ENCODE measurements around the gene CACNA1B. TPM values are rescaled to one million over a fixed set of nuclear protein-coding genes. Genes with fewer than 3 reads are reported as not detected.
"Not testable (repeated sequence)": the region's sequence is repeated elsewhere in the genome, so short reads cannot be mapped to it uniquely, and the experiment has no call there.

CACNA1B gene
- total RNA-seq = 10 to 100 TPM in 3 of 8 experiments, 1 to 10 TPM in 2, under 1 TPM in 3; 0.04 to 12.8 (median 9.7) TPM

- peak within 1 kb of the TSS; percentile 61 to 85 for H3K27ac ChIP-seq
- H3K4me1 ChIP-seq (replicated peaks in 1 of 2); in situ Hi-C loops (cut with MboI; ENCODE audit: low pct_unique_long_range_greater_than_20kb in 2 of 9, low sequenced_read_pairs in 9 of 9, unreplicated experiment in 9 of 9): not testable (repeated sequence)
- peak within 1 kb of the TSS; percentile 52 to 93 (median 67) for H3K4me3 ChIP-seq
- peak in 6 of 8 experiments; percentile 22 to 66 (median 59) for ATAC-seq (replicated peaks in 6 of 8)
- WGBS, 10 experiments = no CpG with 5 or more reads among the region's 95 CpGs
Measured at GRCh38 chr9:137877506-137878122, at the start of gene CACNA1B. Gene CACNA1B, plus strand, starts transcription at chr9:137877782. Its CDS starts 152 bp downstream, at chr9:137877934.

DNA sequence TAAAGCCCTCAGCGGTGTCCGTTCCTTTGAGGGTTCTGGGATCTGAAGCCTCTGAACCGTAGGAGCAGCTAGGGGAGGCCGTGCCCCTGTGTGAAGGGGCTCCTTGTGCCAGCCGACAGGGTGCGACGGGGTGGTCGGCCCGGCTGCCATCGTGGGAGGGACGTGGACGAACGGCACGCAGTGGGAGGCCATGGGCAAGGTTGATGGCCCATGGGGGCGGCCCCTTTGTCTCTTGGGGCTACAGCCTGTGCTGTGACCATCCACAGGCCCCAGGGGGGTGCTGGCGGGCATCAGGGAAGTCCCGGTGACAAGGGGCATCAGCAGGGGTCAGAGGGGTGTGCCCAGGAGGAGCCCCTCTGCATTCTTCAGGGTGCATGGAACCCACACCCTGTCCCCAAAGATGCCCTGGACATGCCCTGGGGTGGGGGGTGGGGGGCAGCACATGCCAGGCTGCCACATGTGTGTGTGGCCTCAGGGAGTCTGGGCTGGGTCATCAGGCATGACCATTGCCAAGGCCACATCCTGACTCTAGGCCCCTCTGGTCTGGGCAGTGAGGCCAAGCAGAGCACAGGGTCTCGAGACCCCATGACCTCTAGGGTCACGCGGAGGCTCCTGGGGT lies 49.6 kb upstream of the CACNA1B start:
- Histone ChIP-seq H3K27ac (no peak overlapping the region), H3K4me1 (replicated peaks in 1 of 2) (peaks cover 3 to 10% of the 10 kb centered on the region in 2 donors), H3K4me3 (no peak overlapping the region)
- in situ Hi-C loops (cut with MboI; ENCODE audit: low pct_unique_long_range_greater_than_20kb in 2 of 9, low sequenced_read_pairs in 9 of 9, unreplicated experiment in 9 of 9) = no loop called here
- 80 to 100% methylated on average over 1 to 2 of the region's 20 CpGs; no CpG with 5 or more reads in 8 of the 10 experiments for WGBS, 10 experiments
- no peak for ATAC-seq (replicated peaks in 6 of 8)

DNA sequence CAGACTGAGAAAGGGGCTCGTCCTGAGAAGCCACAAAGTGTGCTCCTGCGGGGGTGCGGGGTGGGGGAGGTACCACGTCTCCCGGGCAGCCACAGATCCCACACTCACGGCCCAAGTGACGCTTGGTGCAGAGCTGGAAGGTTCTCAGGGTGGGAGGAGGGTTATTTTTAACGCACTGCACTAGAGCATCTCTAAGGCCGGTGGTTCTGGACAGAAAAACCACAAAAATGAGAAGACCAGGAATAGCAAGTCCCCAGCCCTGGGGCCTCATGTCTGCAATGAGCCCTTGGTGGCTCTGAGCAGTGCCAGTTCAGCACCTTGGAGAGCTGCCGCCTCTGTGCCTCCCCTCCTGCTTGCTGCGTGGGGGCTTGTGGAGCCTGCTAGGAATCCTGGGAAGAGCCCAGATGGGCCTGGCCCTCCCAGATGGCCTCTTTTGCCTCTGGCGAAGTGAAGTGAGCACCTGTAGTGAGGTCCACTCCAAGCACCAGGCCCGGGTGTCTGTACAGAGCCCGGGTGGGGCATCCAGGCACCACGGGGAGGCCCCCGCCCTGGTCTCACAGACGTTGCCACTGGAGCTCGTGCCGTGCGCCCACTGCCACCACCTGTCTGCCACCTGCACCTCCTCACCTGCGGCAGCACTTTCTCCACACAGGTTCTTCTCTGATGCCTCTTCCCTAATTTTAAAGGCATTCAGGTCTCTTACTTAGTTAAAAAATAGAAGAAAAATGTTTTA lies 48.9 kb upstream of the CACNA1B start:
- Histone ChIP-seq H3K4me3 (no peak overlapping the region), H3K4me1 (replicated peaks in 1 of 2) (peaks cover 3 to 10% of the 10 kb centered on the region in 2 donors), H3K27ac (no peak overlapping the region)
- in situ Hi-C loops (cut with MboI; ENCODE audit: low pct_unique_long_range_greater_than_20kb in 2 of 9, low sequenced_read_pairs in 9 of 9, unreplicated experiment in 9 of 9) = no loop called here
- ATAC-seq (replicated peaks in 6 of 8) = peak in 7 of 8 experiments; percentile 19 to 71 (median 47)
- WGBS, 10 experiments = 62 to 100% (median 83%) methylated on average over 1 to 5 of the region's 21 CpGs; no CpG with 5 or more reads in 6 of the 10 experiments

- ATAC-seq (replicated peaks in 6 of 8) = no peak
- no peak overlapping the region for H3K27ac ChIP-seq
- 91 to 100% (median 98%) methylated on average over 2 to 8 of the region's 14 CpGs for WGBS, 10 experiments
- H3K4me3 ChIP-seq = no peak overlapping the region
- in situ Hi-C loops (cut with MboI; ENCODE audit: low pct_unique_long_range_greater_than_20kb in 2 of 9, low sequenced_read_pairs in 9 of 9, unreplicated experiment in 9 of 9) = no loop called here
- H3K4me1 ChIP-seq (replicated peaks in 1 of 2) = peaks cover under 1 to 7% of the 10 kb centered on the region in 2 donors
Measured at GRCh38 chr9:137829260-137829996, 48.2 kb upstream of the CACNA1B start.

DNA sequence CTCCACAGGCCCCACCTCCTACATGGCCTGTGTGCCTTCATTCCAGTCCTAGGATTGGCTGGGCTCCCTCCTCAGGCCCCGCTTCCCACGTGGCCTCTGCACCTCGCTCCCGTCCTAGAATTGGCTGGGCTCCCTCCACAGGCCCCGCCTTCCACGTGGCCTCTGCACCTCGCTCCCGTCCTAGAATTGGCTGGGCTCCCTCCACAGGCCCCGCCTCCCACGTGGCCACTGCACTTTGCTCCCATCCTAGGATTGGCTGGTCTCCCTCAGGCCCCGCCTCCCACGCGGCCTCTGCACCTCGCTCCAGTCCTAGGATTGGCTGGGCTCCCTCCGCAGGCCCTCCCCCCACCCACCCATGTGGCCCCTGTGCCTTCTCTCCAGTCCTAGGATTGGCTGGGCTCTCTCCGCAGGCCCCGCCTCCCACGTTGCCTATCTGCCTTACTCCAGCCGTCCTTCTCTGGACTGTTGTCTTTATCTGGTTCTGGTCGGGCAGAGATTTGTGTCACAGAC lies 45.3 kb upstream of the CACNA1B start:
- no peak for ATAC-seq (replicated peaks in 6 of 8)
- Histone ChIP-seq H3K4me3 (no peak overlapping the region), H3K4me1 (replicated peaks in 1 of 2) (no peaks in the 10 kb centered on the region), H3K27ac (no peak overlapping the region)
- no CpG with 5 or more reads among the region's 20 CpGs for WGBS, 10 experiments
- in situ Hi-C loops (cut with MboI; ENCODE audit: low pct_unique_long_range_greater_than_20kb in 2 of 9, low sequenced_read_pairs in 9 of 9, unreplicated experiment in 9 of 9) = no loop called here

DNA sequence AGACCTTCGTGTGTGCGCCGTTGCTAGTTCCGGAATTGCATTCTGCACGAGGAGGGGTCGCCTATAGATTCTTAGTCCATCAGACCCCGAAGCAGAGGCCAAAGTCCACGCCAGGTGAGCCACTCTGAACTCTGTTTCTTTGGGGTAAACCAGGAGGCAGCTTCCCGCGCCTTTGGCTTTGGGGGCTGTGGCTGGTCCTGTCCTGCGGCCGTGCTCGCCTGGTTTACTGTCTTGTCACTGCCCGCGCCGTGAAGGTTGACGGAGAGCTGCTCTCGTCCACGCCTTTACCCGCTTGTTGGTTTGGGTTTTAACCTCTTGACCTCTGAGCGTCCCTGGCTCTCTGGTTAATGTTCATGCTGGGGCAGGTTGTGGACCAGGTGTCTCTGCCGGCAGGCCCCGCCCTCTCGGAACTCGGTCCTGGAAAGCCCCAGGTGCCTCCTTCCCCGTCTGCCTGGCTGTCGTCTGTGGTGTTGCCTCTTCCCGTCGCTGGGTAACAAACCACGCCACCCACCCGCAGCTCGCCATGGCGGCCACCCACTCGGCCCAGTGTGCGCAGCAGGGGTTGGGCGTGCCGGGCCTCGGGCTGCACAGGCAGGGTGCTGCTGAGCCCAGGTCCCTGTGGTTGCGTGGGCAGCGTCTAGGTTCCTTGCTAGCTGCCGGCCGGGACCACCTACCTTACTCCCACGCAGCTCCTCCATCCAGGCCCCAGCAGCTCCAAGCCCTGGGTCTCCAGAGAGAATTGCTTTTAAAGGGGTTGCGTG lies 44.6 kb upstream of the CACNA1B start:
- WGBS, 10 experiments = 75 to 100% (median 94%) methylated on average over 2 to 9 of the region's 44 CpGs; no CpG with 5 or more reads in 5 of the 10 experiments
- Histone ChIP-seq H3K4me3 (no peak overlapping the region), H3K27ac (no peak overlapping the region), H3K4me1 (replicated peaks in 1 of 2) (no peaks in the 10 kb centered on the region)
- ATAC-seq (replicated peaks in 6 of 8) = no peak
- in situ Hi-C loops (cut with MboI; ENCODE audit: low pct_unique_long_range_greater_than_20kb in 2 of 9, low sequenced_read_pairs in 9 of 9, unreplicated experiment in 9 of 9) = no loop called here

DNA sequence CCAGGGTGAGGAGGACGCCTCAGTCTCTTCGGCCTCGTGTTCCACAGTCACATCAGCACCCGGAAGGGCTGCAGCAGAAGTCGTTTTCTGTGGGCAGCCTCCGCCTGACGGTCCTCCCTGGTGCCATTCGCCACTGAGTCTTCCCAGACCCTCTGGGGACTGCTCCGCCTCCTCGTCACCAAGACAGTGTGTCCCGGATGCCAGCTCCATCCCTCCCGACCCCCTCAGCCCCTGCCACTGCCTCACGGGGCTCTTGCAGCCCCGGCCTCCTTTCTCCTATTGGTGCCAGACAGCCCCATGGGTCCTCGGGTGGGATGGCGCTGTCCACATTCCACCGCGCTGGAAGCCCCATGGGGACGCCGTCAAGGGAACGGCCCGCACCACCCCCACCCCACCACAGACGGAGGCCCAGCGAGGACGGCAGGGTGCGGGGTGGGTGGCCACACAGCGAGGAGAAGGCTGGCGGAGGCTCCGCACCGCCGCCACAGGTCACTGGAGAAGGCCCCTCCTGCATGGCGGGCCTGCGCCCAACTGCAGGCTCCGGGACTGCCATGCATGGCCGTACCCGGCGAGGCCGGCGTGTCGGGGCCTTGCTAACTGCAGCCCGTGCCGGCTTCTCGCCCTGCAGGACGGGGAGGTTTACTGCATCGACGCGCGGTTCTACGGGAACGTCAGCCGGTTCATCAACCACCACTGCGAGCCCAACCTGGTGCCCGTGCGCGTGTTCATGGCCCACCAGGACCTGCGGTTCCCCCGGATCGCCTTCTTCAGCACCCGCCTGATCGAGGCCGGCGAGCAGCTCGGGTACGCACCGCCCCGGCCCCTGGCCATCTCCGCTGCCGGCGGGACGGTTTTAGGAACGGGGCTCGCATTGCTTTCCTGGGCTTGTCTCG lies 43.6 kb upstream of the CACNA1B start:
- WGBS, 10 experiments = 90 to 100% (median 99%) methylated on average over 2 to 15 of the region's 73 CpGs; no CpG with 5 or more reads in 4 of the 10 experiments

DNA sequence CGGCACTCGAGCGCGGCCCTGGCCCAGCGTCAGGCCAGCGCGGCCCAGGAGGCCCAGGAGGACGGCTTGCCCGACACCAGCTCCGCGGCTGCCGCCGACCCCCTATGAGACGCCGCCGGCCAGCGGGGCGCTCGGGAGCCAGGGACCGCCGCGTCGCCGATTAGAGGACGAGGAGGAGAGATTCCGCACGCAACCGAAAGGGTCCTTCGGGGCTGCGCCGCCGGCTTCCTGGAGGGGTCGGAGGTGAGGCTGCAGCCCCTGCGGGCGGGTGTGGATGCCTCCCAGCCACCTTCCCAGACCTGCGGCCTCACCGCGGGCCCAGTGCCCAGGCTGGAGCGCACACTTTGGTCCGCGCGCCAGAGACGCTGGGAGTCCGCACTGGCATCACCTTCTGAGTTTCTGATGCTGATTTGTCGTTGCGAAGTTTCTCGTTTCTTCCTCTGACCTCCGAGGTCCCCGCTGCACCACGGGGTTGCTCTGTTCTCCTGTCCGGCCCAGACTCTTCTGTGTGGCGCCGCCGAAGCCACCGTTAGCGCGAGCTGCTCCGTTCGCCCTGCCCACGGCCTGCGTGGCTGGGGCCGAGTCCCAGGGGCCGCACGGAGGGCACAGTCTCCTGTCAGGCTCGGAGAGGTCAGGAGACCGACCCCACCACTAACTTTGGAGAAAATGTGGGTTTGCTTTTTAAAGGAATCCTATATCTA lies 42.6 kb upstream of the CACNA1B start:
- 88 to 100% (median 98%) methylated on average over 1 to 27 of the region's 66 CpGs; no CpG with 5 or more reads in 4 of the 10 experiments for WGBS, 10 experiments
- Histone ChIP-seq H3K4me3 (no peak overlapping the region), H3K27ac (no peak overlapping the region), H3K4me1 (replicated peaks in 1 of 2) (no peaks in the 10 kb centered on the region)
- no peak for ATAC-seq (replicated peaks in 6 of 8)
- in situ Hi-C loops (cut with MboI; ENCODE audit: low pct_unique_long_range_greater_than_20kb in 2 of 9, low sequenced_read_pairs in 9 of 9, unreplicated experiment in 9 of 9) = no loop called here

More for the DNA sequence above, 43.6 kb upstream of the CACNA1B start:
- Histone ChIP-seq H3K27ac (no peak overlapping the region), H3K4me3 (no peak overlapping the region), H3K4me1 (replicated peaks in 1 of 2) (no peaks in the 10 kb centered on the region)
- in situ Hi-C loops (cut with MboI; ENCODE audit: low pct_unique_long_range_greater_than_20kb in 2 of 9, low sequenced_read_pairs in 9 of 9, unreplicated experiment in 9 of 9) = no loop called here
- no peak for ATAC-seq (replicated peaks in 6 of 8)

- ATAC-seq (replicated peaks in 6 of 8) = peak in 3 of 8 experiments; percentile 4 to 25 (median 4)
- Histone ChIP-seq H3K4me3 (no peak overlapping the region), H3K4me1 (replicated peaks in 1 of 2) (no peaks in the 10 kb centered on the region), H3K27ac (no peak overlapping the region)
- 86 to 100% (median 92%) methylated on average over 1 to 12 of the region's 28 CpGs; no CpG with 5 or more reads in 1 of the 10 experiments for WGBS, 10 experiments
- in situ Hi-C loops (cut with MboI; ENCODE audit: low pct_unique_long_range_greater_than_20kb in 2 of 9, low sequenced_read_pairs in 9 of 9, unreplicated experiment in 9 of 9) = no loop called here
Measured at GRCh38 chr9:137836151-137836830, 41.3 kb upstream of the CACNA1B start.

DNA sequence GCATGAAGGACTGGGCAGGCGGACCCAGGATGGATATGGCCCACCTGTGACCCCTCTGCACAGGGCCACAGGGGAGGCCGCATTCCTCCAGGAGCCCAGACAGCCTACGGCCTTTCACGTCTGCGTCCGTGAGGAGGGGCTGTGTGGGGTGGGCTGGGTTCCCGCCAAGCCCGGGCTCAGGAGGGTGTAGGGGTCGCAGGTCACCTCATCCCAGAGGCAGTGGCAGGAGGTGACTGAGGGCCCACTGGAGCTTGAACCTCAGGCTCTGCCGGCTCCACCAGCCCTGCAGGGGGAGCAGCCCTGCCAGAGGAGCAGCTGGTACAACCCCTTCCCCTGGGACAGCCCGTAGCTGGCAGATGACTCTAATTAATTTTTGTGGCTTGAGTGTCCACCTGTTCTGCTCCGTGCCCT lies 40.7 kb upstream of the CACNA1B start:
- in situ Hi-C loops (cut with MboI; ENCODE audit: low pct_unique_long_range_greater_than_20kb in 2 of 9, low sequenced_read_pairs in 9 of 9, unreplicated experiment in 9 of 9) = no loop called here
- WGBS, 10 experiments = 37 to 100% (median 72%) methylated on average over 1 to 6 of the region's 12 CpGs; no CpG with 5 or more reads in 5 of the 10 experiments
- Histone ChIP-seq H3K4me1 (replicated peaks in 1 of 2) (no peaks in the 10 kb centered on the region), H3K27ac (no peak overlapping the region), H3K4me3 (no peak overlapping the region)
- ATAC-seq (replicated peaks in 6 of 8) = peak in 4 of 8 experiments; percentile 6 to 43 (median 22)
